Activated naive CD8-positive, alpha-beta T cell treated with anti-CD3 and anti-CD28 coated beads, Interleukin-2, amount 10 ng/mL, durations not matched to agents 7 days and 5 days (primary cell): Measurements from ENCODE around the gene RGS2. TPM values are rescaled to one million over a fixed set of nuclear protein-coding genes. Genes with fewer than 3 reads are reported as not detected.

Source experiments
- ATAC-seq: fragments of 150-1000 bp; cut with Tn5 transposase; one replicate; pipeline ENCODE4 v1.10.0; 2021; ENCODE audit warnings: low read depth, moderate library complexity
- POLR2A ChIA-PET: fragments of 350-600 bp; sonication (Branson Sonifier 250); formaldehyde crosslinking; loops from one replicate; lab custom pipeline; 2021; ENCODE audit warnings: antibody characterized with exemption; lab: Charles Lee
- DNase-seq: peaks from one replicate; pipeline ENCODE4 v3.0.0; 2021
- H3K27ac Mint-ChIP-seq: one replicate; pipeline ENCODE4 v1.8.0; 2022; ENCODE audit warnings: mild to moderate bottlenecking, mixed read lengths
- H3K27me3 Mint-ChIP-seq: one replicate; pipeline ENCODE4 v1.8.0; 2022; ENCODE audit warnings: mild to moderate bottlenecking, moderate library complexity, mixed read lengths
- H3K36me3 Mint-ChIP-seq: one replicate; pipeline ENCODE4 v1.8.0; 2021; ENCODE audit warnings: mild to moderate bottlenecking, mixed read lengths
- H3K4me1 Mint-ChIP-seq: one replicate; pipeline ENCODE4 v1.8.0; 2021; ENCODE audit warnings: mixed read lengths
- H3K4me3 Mint-ChIP-seq: one replicate; pipeline ENCODE4 v1.8.0; 2022; ENCODE audit warnings: mild to moderate bottlenecking, moderate library complexity, mixed read lengths
- H3K9me3 Mint-ChIP-seq: one replicate; pipeline ENCODE4 v1.8.0; 2021; ENCODE audit warnings: mixed read lengths
- total RNA-seq, 2 experiments: library from RNA; stranded (reverse); gene quantifications; one replicate each; pipeline ENCODE4 v1.2.3, GENCODE V29; 2021

The RGS2 gene
- total RNA-seq, 2 experiments from 2014 or later = 17.5 TPM

DNA sequence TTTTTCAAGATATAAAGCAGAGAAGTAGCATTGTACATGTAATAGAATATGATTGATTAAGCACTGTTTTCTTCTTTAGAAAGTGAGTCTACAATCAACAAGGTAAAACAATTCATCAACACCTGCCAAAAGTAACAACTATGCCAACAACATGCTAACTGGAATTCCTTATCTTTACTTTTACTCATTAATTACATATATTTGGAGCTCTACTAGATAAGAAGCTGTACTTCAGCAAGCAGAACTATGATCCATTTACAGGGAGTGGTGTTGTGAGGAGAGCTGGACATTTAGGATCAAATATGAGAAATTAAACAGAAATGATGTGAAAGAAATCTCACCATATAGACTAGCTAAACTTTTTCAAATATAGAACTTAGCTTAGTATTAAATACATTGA is 51.0 kb downstream of the RGS2 start:
- no peaks in the 10 kb centered on the region for H3K27me3 Mint-ChIP-seq
- ATAC-seq (no peak), DNase-seq (no peak)
- no peaks in the 10 kb centered on the region for H3K9me3 Mint-ChIP-seq
- no peaks in the 10 kb centered on the region for H3K36me3 Mint-ChIP-seq
- POLR2A ChIA-PET = no interaction called here
- H3K4me1 Mint-ChIP-seq = peaks cover 4% of the 10 kb centered on the region
- H3K4me3 Mint-ChIP-seq = no peak overlapping the region
- no peak overlapping the region for H3K27ac Mint-ChIP-seq

GRCh38 chr1:192860478-192861185 is 51.8 kb downstream of the RGS2 start:
- DNase-seq (no peak), ATAC-seq (no peak)
- Mint-ChIP-seq H3K27me3 (no peaks in the 10 kb centered on the region), H3K36me3 (no peaks in the 10 kb centered on the region), H3K4me1 (peaks cover 4% of the 10 kb centered on the region), H3K27ac (peak overlapping the region; percentile 30), H3K4me3 (no peak overlapping the region), H3K9me3 (no peaks in the 10 kb centered on the region)
- POLR2A ChIA-PET = no interaction called here

- H3K36me3 Mint-ChIP-seq = no peaks in the 10 kb centered on the region
- H3K27me3 Mint-ChIP-seq = no peaks in the 10 kb centered on the region
- POLR2A ChIA-PET = no interaction called here
- DNase-seq (no peak), ATAC-seq (no peak)
- no peaks in the 10 kb centered on the region for H3K9me3 Mint-ChIP-seq
- peaks cover 4% of the 10 kb centered on the region for H3K4me1 Mint-ChIP-seq
- no peak overlapping the region for H3K4me3 Mint-ChIP-seq
- H3K27ac Mint-ChIP-seq = no peak overlapping the region
Observed at GRCh38 chr1:192861860-192862259, 53.0 kb downstream of the RGS2 start.

Other genes with a start within 250 kb of the RGS2 start
- gene RGS1, start 233.3 kb upstream of the RGS2 start, total RNA-seq = 10 to 100 TPM; 10.1 to 15.3 TPM
- under 1 TPM in 1 of 2 experiments, not detected in 1; 0.08 TPM for gene RGS13, start 172.9 kb upstream of the RGS2 start, total RNA-seq